GM12801 (cell line): ENCODE measurements around the gene CLIP2.

Source experiments
- TF ChIP-seq, protein P1 (sequence below): IDR thresholded peaks from one replicate; pipeline ENCODE4 v1.5.1; 2011; ENCODE audit warnings: control low read depth; ENCODE audit not compliant: insufficient read length; ENCODE audit errors: extremely low read depth

Gene CLIP2

DNA sequence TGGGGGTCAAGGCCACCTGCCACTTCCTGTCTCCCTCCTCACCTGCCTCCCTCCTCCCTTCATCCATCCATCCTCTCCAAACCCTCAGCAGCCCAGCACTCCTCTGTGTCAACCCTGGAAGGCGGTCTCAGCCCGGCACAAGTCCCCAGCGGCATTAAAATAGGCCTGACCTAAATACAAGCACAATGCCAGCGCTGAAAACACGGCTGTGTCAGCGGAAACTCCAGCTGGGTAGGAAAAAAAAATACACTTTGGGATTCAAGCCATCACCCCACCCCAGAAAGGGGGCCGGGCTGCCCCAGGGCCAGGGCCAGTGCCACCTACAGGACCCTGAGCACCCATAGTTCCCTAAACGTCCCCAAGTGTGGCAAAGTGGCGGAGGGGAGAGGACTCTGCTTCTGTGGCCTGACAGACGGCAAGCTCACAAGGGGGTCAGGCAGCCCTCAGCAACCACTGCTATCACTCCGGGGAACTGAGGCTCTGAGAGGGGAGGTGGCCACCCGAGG lies 141.8 kb downstream of the CLIP2 start:
- TF ChIP-seq, protein P1, sequence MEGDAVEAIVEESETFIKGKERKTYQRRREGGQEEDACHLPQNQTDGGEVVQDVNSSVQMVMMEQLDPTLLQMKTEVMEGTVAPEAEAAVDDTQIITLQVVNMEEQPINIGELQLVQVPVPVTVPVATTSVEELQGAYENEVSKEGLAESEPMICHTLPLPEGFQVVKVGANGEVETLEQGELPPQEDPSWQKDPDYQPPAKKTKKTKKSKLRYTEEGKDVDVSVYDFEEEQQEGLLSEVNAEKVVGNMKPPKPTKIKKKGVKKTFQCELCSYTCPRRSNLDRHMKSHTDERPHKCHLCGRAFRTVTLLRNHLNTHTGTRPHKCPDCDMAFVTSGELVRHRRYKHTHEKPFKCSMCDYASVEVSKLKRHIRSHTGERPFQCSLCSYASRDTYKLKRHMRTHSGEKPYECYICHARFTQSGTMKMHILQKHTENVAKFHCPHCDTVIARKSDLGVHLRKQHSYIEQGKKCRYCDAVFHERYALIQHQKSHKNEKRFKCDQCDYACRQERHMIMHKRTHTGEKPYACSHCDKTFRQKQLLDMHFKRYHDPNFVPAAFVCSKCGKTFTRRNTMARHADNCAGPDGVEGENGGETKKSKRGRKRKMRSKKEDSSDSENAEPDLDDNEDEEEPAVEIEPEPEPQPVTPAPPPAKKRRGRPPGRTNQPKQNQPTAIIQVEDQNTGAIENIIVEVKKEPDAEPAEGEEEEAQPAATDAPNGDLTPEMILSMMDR: no peak

DNA sequence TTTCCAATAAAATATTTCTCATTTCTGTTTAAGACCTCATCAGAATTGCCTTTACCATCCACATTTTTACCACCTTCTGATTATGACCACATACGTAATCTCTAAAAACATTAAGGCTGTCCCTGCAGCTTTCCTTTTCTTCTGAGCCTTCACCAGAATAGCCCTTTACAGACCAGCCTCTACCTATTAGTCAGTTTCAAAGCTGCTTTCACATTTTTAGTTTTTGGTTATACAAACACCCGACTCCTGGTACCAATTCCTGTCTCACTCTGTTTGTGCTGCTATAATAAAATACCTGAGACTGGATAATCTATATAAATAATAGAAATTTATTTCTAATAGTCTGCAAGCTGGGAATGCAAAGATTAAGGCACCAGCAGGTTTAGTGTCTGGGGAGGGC lies 149.1 kb downstream of the CLIP2 start:
- TF ChIP-seq, protein P1: no peak

DNA sequence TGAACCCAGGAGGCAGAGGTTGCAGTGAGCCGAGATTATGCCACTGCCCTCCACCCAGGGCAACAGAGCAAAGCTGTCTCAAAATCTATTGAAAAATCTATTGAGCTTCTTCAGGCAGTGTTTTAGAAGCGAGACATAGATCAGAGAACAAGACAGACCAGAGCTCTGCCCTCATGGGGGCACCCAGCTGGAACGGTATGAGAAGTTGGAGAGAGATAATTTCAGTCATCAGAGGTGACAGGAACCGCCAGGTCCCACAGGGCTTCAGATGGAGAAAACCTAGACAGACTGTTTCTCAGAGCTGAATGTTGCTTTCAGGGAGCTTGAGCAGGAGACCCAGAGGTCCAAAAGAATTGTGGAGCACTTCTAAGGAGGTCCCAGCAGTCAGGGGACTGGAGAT lies 150.3 kb downstream of the CLIP2 start:
- TF ChIP-seq, protein P1: no peak

DNA sequence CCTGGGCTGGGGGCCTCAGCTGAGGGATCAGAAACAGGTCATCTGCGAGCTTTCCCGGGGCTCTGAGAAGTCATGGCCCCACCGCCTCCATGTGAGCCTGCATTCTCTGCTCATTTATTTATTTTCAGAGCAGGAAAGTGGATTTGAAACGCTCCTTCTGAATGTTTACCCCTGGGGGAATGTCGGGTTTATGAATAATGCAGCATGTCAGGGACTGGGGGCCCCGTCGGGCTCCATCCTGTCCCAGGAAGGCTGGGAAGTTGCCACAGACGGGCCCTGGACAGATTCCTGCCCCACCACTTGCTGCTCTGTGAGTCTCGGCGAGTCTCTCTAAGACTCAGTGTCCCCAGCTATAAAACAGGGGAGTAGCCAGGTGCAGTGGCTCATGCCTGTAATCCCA lies 152.6 kb downstream of the CLIP2 start:
- TF ChIP-seq, protein P1: no peak

DNA sequence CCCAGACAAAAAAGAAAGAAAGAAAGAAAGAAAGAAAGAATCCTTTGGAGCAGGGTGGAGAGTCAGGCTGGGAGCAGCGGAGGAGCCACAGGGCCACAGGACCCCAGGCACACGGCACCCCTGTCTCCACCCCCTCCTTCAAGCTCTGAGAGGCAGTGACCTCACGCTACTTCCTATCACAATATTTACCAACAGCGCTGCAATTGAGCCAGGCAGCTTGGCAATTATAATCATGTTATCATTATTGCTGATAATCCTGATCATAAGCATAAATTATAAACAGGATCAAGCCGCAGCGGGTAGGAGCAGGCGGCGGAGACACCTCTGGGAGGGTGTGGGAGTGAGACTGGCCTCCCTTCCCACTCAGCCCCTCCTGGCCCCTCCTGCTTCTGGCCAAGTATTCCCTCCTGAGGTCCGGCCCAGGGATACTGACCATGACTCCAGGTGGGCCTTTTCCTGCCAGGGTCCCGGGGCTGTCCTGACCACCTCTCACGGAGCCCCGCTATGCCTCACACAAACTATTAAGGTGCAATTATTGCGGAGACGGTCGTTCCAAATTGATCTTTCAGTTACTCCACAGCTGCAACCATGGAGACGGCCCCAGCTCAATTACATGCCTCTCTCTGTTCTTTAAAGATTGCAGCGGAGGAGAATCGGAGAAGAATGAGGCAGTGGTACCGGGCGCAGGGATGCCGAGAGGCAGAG lies 154.5 kb downstream of the CLIP2 start:
- TF ChIP-seq, protein P1: no peak

DNA sequence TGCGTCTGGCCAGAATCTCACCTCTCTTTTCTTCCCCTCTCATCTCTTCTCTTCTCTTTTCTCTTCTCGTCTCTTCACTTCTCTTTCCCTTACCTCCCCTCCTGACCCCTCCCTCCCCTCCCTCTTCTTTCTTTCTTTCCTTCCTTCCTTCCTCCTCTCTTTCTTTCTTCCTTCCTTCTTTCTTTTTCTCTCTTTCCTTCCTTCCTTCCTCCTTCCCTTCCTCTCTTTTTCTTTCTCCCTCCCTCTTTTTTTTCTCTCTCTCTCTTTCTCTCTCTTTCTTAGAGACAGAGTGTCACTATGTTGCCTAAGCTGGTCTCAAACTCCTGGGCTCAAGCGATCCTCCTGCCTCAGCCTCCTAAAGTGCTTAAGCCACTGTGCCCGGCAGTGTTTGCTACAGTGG lies 159.9 kb downstream of the CLIP2 start:
- TF ChIP-seq, protein P1: no peak

DNA sequence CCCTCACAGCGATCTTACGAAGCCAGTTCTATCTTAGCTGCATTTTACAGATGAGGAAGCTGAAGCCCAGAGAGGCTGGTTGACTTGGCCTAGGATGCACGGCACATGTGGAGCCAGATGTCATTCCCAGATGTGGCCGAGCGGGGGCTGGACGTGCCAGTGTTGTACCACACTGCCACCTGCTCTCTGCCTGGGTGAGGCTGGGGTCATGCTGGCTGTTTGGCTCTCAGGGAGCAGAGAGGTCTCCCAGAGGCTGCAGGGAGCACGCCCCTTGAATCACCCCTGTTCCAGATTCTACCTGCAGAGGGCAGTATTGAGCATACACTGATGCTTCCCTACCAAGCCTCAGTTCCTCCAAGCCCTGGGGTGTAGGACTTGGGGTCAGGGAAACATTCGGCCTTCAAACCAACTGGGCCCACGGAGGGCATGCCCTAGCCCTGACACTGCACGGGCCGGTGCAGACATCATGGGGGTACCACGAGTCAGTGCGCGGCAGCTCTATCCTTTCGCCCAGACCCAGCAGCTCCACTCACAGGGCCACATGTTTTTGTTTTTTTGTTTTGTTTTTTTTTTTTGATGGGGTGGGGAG lies 160.7 kb downstream of the CLIP2 start:
- TF ChIP-seq, protein P1: no peak
